ENCODE measurements around the gene PARP15.
"Not testable (repeated sequence)": the region's sequence is repeated elsewhere in the genome, so short reads cannot be mapped to it uniquely, and the experiment has no call there.

Gene PARP15

DNA sequence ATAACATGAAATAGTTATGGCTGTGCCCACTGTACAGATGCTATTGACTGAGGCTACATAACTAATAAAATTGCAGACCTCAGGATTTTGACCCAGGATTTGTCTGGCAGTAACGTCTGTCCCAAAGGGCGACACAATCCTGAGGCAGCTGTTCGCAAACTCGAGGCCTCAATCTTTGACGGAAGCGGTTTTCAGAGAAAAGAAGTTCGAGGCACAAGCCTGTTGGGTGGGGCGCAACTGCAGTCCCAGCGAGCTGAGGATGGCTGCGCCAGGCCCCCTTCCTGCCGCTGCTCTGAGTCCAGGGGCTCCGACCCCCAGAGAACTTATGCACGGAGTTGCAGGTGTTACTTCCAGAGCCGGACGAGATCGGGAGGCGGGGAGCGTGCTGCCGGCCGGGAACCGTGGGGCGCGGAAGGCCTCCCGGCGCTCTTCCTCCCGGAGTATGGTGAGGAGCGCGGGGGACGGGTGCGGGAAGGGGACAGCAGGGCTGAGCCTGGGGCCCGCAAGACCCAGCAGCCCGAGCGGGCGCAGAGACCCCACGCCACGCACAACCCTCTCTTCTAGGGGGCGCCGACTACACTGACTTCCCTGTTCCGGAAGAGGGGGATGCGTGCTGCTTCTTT lies at the start of gene PARP15:
Gene PARP15 (plus strand): TSS at position 242 of the 623 bp plus-strand sequence. CDS start 18 bp downstream, at position 260.
- DNase-seq, result no peak

DNA sequence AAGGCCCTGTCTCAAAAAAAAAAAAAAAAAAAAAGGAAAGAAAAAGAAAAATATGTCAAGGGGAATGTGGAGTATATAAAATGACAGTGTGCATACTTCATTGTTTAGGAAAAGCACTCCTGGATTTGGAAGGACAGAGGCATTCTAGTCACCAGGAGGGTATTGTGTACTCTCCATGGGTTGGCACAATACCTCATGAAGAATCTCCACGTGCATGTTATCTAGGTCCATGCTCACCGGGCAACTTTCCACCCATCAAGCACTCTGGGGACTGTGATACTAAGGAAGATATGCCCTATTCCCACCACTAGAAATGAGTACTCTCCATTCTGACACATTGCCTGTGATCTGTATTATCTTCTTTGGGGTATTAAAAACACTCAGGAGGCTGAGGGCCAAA lies 47.3 kb upstream of the PARP15 start:
- DNase-seq, result no peak

DNA sequence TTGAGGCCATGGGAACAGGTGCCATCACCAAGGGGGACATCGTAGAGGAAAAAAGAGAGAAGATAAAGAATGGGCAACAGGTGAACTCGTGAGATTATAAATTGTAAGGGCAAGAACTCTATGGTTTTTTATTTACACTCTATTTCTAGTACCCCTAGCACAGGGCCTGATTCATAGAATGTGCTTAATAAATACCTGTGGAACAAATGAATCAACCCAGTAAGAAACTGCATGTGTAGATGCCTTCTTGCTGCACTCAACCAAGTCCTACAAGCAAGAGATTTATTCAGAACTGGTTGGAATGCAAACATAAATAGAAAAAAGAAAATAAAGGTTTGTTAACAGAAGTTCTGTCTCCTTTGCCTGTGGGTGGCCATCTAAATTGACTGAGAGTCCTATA lies 44.0 kb upstream of the PARP15 start:
- DNase-seq, result no peak

DNA sequence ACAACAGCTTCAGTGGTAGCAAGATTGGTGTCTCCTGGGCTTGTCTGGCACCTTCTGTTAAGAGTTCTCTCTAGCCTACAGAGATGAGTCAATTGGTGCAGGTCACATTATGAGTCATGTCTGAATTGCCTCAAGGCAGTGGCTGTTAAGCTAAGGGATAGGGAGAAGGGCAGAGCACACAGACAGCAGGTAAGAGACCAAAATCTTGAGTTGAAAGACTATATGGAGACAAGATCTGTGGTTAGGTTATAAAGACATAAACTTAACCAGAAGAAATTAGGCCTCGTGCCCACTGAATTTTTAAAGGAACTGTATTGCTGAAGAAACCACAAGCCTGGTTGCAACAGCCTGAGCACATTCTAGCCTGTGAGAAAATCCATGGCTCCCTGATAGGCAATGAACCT lies 43.5 kb upstream of the PARP15 start:
- no peak for DNase-seq

DNA sequence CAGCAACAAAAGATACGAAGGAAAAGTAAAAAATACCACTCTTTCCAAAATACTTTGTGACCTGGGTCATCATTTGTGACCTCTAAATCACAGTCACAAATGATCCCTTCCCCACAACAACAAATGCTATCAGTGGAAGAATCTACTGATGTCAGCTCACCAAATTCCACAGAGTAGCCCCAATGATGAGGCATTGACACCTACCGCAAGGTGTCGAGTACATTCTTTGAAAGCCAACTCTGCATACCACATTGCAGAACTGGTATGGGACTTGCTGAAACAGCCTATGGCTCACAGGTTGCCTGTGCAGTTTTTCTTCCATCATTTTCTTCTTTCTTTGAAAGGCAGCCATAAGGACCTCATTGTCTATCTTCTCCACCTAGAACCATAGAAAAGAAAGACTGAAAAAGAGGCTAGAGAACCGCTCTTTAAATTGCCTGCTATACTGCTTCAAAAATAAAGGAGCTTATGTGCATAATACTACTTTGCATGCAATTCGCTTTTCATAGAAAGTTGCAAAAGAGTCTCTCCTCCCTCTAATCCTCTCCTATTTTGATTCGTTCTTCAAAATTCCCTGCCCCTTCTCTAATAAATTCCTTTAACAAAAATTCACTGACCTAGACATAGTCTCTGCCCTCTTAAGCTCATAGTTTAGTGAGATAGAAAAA lies 41.4 kb upstream of the PARP15 start:
- no peak for DNase-seq

DNA sequence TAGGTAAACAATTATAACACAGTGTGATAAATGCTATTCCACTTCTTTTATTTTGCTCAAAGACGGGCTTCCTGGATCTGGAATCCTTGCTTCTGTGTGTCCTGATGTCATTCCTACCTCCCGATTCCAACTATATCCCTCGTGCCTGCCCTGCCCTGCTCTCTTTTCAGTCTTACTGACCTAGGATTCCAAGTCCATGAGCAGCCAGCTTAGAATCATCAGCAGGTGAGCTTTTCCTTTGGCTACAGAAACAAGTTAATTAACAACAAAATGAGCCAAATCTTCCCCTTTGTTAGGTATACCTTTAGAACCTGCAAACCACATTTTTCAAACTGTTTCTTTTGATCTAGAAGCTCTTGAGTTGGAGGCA lies 40.8 kb upstream of the PARP15 start:
- no peak for DNase-seq

DNA sequence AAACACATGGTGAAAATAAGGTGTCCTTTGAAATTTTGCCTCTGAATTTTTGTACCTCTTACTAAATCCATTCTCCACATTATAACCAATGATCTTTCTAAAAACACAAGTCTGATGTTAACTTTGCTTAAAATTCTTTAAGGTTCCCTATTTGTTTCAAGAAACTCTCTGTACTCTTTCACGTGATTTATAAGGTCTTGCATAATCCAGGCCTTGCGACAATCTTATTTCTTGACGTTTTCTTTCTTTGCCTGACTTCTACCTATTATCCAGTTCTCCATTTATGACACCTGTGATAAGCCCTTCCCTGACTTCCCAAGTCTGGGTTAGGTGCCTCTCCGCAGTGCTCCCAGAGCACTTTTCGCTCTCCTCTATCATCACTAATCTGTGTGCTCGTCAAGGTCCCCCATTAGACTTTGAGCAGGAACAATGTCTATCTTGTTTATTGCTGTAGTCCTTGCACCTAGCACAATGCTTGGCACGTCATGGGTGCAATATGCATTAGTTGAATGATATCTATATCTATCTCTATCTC lies 38.4 kb upstream of the PARP15 start:
- no peak for DNase-seq

DNA sequence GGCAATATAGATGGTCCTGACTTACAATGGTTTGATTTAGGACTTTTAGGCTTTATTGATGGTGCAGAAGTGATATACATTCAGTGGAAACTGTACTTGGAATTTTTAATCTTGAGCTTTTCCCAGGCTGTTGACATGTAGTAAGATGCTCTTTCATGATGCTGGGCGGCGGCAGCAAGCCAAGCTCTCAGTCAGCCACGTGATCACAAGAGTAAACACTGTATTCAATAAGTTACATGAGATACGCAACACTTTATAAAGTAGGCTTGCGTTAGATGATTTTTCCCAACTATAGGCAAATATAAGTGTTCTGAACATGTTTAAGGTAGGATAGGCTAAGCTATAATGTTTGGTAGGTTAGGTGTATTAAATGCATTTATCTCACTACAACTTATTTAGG lies 31.3 kb upstream of the PARP15 start:
- DNase-seq, result no peak

DNA sequence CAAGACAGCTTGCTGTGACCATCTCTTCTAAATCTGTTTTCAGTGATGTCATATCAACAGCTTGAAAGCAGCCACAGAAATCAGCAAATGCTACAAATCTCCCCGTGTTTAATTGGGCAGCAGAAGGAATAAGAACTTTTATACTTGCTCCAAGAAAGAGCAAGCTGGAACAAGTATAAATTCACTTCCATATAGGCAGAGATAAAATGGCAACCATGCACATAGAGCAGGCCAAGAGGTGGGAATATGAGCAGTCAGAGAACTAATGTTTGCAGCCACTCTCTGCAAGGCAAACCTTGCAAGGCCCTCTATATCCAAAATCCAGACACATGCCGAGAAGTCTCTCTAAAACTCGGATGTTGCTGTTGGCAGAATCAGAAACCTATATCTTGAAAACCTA lies 29.4 kb upstream of the PARP15 start:
- DNase-seq, result no peak

DNA sequence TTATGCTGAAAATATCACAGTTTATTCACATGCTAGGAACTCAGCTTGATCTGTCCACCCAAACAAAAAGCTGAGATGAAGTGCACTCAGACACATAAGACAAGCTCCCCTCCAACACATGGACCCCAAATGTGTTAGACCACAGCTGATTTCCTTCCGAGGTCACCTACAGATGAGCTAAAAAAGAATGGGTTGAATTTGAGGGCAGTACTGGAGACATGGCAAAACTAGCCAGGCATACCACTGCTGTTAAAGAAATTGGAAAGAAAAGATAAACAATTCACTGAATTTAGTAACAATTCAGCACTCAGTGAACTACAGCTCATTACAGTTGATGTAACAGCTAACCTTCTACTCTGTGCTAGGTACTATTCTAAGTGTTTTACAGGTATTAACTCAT lies 28.8 kb upstream of the PARP15 start:
- DNase-seq, result no peak

DNA sequence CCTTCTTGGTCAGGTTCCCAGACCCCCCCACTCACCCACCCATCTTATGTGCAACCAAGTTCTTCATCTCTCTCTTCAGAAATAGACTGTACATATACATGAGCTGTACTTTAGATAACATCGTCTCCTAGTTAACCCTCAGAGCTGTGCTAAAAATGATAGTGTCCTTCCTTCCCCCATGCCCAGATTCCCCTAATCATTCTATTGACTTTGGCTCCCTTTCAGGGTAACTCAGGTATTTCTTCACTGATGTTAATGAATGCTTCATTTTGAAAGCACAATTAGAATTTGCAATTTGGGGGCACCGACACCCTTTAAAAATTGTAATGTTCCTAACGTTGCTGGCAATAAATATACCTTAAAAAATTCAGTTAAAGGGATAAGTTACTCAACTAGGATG lies 24.3 kb upstream of the PARP15 start:
- DNase-seq, result no peak

DNA sequence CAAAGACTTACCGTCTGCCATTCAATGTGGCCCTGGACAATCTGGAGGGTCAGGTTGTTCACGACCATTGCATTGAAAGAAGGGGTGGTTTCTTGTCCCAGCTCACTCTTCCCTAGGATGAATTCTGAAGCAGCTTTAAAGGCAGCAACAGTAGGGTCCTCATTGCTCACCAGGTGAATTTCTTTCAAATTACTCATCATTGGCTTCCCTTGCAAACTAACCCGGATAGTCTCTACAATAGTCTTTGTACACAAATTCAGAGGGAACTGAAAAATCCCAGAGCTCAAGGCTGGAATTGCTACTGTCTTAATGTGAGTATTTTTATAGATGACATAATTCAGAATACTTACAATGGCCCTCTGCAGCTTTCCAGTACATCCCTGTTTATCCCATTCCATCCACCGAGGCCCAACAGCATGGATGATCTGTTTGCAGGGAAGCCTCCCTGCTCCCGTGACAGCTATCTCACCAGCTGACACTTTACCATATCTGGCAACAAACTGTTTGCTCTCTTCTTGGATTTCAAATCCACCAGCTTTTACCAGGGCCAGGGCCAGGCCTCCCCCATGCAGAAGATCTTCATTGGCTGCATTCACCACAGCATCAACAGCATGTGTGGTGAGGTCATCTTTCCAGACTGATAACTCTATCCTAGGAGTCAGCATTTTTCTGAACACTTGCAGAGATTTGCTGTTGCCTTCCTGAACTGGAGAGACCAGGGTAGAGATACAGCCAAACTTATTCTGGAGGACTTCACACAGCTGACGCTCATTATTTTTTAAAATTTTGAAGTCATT lies 22.0 kb upstream of the PARP15 start:
- no peak for DNase-seq

DNA sequence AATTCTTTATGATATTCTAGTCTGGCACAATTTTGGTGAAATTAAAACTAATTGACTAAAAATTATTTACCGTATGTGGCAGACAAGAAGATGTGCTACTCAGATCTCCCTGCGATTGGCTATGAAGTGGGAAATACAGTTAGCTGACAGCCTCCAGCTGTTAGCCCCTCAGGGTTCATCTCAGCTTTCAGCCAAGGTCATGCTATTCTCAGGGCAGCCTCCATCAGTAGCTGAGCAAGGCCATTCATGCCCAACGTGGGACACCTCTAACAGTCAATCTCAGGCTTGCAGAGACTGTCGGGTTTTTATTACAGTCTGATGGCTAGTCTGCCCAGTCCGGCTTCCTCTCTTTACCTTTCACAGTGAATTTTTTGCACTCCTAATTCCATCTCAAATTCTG lies 20.1 kb upstream of the PARP15 start:
- no peak for DNase-seq

DNA sequence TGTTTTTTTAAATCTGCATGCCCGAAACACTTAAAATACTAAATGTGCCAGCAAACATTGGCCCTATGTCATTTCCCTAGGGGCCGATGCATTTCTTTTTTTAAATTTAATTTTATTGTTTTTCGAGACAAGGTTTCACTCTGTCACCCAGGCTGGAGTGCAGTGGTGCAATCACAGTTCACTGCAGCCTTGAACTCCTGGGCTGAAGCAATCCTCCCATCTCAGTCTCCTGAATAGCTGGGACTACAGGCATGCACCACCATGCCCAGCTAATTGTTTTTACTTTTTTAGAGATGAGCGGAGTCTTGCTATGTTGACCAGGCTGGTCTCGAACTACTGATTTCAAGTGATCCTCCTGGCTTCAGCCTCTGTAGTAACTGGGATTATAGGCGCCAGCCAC lies 18.8 kb upstream of the PARP15 start:
- no peak for DNase-seq

DNA sequence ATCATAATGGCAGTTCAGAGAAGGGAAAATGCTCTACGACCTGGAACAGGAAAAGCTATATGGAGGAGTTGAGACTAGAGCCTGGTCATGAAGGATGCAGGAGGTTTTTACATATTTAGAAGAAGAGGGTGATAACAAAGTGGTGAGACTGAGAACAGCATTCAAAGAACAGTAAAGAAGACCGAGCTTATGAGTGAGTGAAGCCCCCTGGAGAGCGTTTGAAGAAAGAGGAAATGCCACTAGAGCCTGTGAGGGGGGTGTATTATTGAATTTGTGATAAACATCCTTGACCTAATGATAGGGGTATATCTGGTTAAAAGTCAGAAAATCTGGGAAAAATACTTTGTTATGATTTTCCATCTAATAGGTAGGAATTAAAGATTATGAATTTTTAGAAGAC lies 17.5 kb upstream of the PARP15 start:
- no peak for DNase-seq

DNA sequence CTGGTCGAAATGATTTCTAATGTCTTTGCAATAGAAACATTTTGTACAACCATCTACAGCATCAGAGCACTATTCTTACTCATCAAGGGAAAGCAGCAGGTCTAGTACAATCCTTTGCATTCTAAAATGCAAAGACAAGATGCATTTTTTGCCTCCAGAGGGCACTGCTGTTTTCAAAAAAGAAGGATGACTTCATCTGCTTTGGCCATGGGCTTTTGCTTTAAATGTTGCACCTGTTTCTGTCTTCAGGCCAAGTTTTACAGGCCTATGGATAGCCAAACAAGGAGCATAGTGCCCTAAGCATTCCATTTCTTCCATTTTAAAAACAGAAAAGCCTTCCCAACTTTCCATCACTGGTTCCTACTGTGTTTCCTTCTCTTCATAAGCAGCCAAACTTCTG lies 16.8 kb upstream of the PARP15 start:
- DNase-seq, result peak; percentile 52 to 66

DNA sequence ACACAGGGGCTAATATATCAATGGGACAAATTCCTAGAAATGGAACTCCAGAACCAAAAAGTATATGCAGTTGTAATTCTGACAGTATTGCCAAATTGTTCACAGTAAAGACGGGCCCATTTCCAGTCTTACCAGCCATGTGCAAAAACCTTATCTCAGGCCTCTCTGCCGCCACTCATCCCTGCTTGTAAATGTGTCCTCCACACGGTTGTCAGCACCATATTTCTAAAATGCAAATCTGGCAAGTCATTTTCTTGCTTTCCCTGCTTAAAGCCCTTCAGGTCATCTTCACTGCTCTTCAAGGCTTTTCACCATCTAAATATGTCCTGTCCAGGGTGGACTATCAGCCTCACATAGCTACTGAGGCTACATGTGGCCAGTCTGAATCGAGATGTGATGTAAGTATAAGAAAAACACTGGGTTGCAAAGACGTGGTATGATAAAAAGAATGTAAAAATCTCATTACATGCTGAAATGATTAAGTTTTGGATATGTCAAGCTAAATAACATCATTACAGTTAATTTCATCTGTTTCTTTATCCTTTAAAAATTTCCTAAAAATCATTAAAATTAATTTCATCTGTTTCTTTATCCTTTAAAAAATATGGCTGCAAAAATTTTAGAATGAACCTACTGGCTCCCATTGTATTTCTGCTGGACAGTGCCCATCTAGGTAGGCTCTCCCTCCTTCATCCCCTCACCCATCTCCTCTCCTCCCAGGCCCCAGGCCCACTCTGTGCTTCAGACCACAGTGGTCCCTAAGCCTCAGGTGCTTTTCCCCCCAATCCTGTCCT lies 14.3 kb upstream of the PARP15 start:
- DNase-seq, result no peak

DNA sequence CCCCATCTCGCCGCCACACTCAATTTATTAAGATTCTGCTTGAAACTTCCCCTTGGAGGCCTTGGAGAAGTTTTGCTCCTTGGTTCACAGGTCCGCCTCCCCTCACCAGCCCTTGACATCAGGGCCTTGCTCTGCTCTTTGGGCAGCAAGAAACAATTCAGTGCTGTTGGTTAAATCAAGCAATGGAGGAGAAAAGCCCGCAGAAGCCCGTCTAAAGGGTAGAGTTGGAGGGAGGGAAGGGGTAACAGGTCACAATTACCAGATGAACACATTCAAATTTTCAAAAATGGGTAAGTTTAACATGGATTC lies 13.8 kb upstream of the PARP15 start:
- no peak for DNase-seq

DNA sequence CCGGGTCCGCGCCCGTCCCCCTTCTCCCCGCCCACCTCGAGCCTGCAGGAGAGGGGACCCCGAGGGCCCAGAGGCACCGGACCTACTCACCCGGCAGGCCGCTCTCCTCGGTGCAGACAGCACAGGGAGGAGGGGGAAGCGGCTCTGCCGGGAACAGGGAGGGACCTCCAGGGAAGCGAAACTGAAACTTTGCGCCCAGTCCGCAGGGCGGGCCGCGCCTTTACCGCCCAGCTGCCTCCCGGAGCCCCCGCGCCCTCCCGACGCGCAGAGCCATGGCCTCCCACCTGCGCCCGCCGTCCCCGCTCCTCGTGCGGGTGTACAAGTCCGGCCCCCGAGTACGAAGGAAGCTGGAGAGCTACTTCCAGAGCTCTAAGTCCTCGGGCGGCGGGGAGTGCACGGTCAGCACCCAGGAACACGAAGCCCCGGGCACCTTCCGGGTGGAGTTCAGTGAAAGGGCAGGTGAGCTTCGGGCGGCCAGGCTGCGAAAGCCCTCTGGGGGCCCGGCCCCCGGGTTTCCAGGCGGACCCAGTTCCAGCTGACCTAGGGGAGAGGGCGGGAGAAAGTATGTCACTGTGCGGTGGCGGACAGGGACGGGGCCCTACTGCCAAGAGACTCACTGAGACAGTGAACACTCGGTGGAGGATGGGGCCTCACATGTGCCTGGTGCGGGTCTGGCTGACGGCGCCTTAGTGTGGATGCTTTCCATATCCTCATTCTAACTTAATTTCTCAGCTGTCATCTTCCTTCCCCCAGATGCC lies 13.1 kb upstream of the PARP15 start, which contains the start of the genes DTX3L and PARP9:
Gene DTX3L (plus strand): TSS at position 184 of the 758 bp plus-strand sequence. CDS start 89 bp downstream, at position 273.
Gene PARP9 (minus strand): TSS at position 146 of the 758 bp plus-strand sequence. CDS start 4,680 bp downstream, outside the sequence.
- peak; percentile 55 to 71 for DNase-seq

DNA sequence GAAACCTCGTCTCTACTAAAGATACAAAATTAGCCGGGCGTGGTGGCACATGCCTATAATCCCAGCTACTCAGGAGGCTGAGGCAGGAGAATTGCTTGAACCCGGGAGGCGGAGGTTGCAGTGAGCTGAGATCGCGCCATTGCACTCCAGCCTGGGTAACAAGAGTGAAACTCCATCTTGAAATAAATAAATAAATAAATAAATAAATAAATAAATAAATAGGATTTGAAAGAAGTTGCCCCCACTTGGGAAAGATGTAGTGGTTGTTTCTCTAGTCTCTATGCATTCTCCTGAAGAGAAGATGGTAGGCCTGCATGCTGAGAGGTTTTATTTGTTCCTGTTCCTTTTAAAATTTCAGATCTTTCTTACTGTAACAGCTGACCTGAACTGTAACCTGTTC lies 9.3 kb upstream of the PARP15 start:
- not testable (repeated sequence) for DNase-seq

DNA sequence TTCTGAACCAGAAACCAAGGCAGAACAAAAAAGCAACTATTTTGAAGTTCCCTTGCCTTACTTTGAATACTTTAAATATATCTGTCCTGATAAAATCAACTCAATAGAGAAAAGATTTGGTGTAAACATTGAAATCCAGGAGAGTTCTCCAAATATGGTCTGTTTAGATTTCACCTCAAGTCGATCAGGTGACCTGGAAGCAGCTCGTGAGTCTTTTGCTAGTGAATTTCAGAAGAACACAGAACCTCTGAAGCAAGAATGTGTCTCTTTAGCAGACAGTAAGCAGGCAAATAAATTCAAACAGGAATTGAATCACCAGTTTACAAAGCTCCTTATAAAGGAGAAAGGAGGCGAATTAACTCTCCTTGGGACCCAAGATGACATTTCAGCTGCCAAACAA lies 8.7 kb upstream of the PARP15 start:
- DNase-seq, result no peak

DNA sequence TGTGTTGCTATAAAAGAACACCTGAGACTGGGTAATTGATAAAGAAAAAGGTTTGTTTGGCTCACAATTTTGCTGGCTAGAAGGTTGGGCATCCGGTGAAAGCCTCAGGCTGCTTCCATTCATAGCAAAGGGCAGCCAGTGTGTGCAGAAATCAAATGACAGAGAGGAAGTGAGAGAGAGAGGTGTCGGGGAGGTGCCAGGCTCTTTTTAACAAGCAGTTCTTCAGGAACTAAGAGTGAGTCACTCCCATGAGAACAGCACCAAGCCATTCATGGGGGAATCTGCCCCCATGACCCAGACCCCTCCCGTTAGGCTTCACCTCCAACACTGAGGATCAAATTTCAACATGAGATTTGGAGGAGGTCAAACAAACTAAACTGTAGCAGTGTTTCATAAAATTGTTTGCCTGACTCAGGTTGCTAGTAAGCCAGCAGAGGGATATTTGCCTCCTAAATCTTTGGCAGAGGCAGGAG lies 4.5 kb upstream of the PARP15 start:
- DNase-seq, result no peak
